G401.6 (cell line): Measurements from ENCODE around the gene SMCO4.
"Not testable (repeated sequence)": the region's sequence is repeated elsewhere in the genome, so short reads cannot be mapped to it uniquely, and the experiment has no call there.

Experiments used
- FAIRE-seq: peaks from 2 replicates; lab custom pipeline; 2012; peaks lifted over from hg19 to GRCh38; lab: Jason Lieb, UNC

The SMCO4 gene

GRCh38 chr11:93476796-93477195, 66.4 kb downstream of the SMCO4 start:
- no peak for FAIRE-seq

- no peak for FAIRE-seq
Observed at GRCh38 chr11:93474123-93474522, 69.1 kb downstream of the SMCO4 start.

- FAIRE-seq = no peak
Observed at GRCh38 chr11:93468290-93468689, 74.9 kb downstream of the SMCO4 start.

GRCh38 chr11:93467054-93467453, 76.1 kb downstream of the SMCO4 start:
- no peak for FAIRE-seq

GRCh38 chr11:93464927-93465540, 78.2 kb downstream of the SMCO4 start:
- no peak for FAIRE-seq

GRCh38 chr11:93463666-93464065, 79.5 kb downstream of the SMCO4 start:
- FAIRE-seq = not testable (repeated sequence)

GRCh38 chr11:93458286-93458685, 84.9 kb downstream of the SMCO4 start:
- FAIRE-seq = no peak

GRCh38 chr11:93444617-93445073, 98.5 kb downstream of the SMCO4 start:
- FAIRE-seq = no peak

- not testable (repeated sequence) for FAIRE-seq
Observed at GRCh38 chr11:93443232-93443631, 100.0 kb downstream of the SMCO4 start.

- no peak for FAIRE-seq
Observed at GRCh38 chr11:93432247-93432646, 110.9 kb downstream of the SMCO4 start.
